Amygdala (tissue), 56 donors: ENCODE measurements around the gene GRK7.
A peak's percentile ranks its signal among the peaks of the same experiment; 100 is the strongest.

Experiments
- DNase-seq, 56 donors: peaks; one replicate each; lab custom pipeline; 2025; lab: John Stamatoyannopoulos, UW

Gene GRK7

DNA sequence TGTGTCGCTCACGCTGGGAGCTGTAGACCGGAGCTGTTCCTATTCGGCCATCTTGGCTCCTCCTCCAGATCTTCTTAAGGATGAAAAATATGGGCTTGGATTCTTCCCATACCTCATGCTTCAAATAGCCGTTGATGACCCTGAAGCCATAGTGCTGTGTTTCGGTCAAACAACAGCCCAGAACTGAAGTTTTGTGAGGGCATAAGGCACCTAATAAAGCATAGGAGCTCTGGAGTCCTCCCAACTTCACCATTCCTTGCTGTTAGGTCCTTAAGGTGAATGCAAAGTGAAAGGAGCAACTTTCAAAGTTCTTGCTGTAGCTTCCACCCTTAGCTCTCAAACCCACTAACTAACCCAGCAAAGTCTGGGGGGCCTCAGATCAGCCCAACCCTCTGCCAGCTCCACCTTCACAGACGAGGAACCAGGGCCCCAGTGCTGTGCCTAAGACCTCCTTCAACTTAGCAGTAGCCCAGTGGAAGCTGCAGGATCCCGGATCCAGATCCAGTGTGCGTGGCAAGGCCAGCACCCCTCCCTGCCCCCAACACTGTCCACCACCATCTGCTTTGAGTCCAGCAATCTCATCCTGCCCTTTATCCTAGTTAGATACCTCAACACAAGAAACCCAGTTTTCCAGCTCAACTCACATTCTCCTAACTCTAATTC, at the start of gene GRK7:
Gene GRK7, plus strand, starts transcription at position 321 of the 663 bp plus-strand sequence. CDS start 14,877 bp downstream, outside the sequence.
- DNase-seq = no peak

- DNase-seq = no peak
Observed at GRCh38 chr3:141714671-141715070, 48.5 kb upstream of the GRK7 start.

DNA sequence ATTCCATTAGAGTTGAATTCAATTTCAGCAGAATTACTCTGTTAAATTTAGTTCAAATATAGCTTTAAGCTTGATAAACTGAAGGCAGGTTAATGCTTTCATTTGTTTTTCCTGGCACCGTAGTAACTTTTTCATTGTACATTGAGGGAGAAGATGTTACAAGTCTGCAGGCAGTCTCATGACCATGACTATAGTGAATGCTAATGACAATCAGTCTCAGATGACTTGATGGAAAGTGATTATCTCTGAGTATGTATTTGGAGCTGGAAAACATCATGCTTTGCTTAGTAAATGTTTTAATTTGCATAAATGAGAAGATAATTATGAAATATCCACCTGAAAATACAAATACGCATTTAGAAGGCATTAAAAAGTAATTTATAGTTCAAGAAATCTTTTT, 41.1 kb upstream of the GRK7 start:
- no peak for DNase-seq

DNA sequence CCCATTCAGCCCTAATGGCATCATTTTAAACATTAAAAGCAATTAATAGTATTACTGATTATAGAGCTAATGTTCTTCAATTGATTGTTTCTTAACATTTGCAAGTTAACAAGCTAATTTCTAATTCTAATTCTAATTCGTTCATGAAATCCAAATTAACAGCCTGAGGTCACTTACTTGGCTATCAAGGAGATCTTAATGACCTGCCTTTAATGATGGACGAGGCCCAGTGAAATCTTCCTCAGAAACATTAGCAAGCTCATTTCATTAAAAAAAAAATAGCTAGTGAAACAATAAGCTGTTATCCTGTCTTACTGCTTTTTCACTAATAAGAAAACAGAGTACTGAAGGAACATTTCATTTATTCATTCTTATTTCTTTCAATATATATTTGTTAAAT, 40.6 kb upstream of the GRK7 start:
- no peak for DNase-seq

- no peak for DNase-seq
Observed at GRCh38 chr3:141723255-141723654, 40.0 kb upstream of the GRK7 start.

DNA sequence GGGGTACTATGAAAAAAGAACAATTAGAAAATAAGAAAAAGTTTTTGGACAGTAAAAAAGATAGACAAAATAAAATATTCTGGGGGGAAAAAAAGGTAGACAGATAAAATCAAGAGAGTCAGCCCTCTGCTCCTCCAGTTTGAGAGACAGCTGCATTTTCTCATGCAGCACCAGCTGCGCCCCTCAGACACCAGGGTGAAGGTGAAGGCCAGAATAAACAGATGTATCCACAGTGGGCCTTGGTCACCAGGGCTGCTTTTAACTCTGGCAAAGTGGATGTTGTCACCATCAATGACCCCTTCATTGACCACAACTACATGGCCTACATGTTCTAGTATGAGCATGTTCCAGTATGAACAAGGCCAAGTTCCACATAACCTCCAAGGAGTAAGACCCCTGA, 39.0 kb upstream of the GRK7 start:
- no peak for DNase-seq

GRCh38 chr3:141725036-141725435, 38.2 kb upstream of the GRK7 start:
- no peak for DNase-seq

GRCh38 chr3:141726483-141726882, 36.7 kb upstream of the GRK7 start:
- no peak for DNase-seq

- DNase-seq = no peak
Observed at GRCh38 chr3:141728355-141728892, 34.8 kb upstream of the GRK7 start.

- no peak for DNase-seq
Observed at GRCh38 chr3:141729240-141729639, 34.0 kb upstream of the GRK7 start.

GRCh38 chr3:141735176-141735575, 28.0 kb upstream of the GRK7 start:
- DNase-seq = no peak

DNA sequence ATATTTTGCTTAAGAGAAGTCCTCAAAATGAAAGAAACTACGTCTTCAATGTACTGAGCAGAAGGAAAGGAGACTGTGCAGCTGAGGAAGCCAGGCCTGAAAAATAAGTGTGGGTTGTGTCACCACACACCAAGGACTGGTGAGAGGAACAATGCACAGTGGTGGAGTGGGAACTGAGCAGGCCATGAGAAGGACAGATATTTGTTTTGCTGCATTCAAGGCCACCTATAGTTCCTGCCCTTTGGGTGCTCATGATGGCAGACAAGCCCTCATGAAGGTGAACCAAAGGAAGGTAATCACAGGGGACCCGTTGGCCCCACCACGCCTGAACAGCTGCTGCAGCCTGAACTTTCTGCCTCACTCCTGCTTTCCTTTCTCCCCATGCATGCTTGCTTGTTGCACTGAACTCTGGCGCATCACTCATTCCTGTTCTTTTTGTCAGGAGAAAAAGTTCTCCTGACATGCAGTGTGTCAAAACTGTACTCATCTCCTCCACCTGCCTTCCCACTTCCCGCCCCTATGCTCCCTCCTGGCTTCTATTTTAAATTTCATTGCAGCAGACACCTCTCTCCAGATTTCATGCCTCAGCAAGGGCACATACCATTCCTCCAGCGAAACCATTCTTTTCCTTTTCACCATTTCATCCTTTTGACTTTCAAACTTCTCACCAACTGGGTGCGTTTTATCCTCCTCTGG, 27.3 kb upstream of the GRK7 start:
- no peak for DNase-seq

GRCh38 chr3:141737093-141737492, 26.1 kb upstream of the GRK7 start:
- DNase-seq = peak in 1 of 56 donors; percentile 7

DNA sequence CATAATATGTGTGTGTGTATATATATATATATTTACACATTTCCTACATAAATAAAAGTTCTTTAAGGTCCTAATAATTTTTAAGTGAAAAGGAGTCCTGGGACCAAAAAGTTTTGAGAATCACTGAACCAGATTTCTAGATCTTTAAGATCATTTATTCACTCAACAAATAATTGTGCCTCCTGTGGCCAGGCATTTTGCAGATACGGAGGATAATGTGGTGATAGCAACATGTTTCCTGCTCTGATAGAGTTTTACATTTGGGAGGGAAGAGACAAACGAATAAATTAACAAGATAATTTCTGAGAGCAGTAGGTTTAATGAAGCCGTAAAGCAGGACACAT, 25.6 kb upstream of the GRK7 start:
- no peak for DNase-seq

DNA sequence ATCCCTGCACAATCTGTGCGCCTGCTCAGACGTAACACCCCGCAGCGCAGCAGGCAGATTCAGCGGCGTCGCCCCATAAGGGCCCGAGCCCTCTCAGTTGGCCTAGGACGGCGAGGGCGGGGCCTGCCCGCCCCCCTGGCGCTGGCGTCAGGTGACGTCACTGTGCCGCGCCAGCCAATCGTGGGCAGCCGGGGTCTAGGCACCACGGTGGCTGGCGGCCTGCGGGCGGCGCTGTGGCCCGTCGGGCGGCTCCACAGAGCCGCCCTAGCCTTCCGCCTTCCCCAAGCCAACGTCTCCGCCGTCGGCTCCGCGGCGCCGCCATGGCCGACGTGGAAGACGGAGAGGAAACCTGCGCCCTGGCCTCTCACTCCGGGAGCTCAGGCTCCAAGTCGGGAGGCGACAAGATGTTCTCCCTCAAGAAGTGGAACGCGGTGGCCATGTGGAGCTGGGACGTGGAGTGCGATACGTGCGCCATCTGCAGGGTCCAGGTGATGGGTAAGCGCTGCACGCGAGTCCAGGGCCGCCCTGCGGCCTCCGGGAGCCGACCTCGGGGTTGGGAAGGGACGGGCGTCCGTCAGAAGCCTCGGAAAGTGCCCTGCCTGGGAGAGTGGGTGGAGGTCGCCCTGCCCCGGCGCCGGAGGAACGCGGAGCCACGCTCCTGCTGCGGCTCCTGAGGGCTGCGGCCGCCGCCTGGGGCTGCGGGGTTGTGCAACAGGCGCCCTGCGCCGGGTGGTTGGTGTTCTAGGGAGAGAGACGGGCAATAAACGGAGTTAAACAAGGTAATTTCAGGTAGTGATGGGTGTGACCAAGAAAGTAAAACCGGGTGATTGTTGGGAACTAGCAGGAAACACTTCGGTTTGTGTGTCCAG, 25.0 kb upstream of the GRK7 start, which contains the start of gene RNF7:
Gene RNF7, plus strand, starts transcription at position 277 of the 869 bp plus-strand sequence. Its CDS starts 44 bp downstream, at position 321.
- peak; percentile 59 to 96 (median 88) for DNase-seq

DNA sequence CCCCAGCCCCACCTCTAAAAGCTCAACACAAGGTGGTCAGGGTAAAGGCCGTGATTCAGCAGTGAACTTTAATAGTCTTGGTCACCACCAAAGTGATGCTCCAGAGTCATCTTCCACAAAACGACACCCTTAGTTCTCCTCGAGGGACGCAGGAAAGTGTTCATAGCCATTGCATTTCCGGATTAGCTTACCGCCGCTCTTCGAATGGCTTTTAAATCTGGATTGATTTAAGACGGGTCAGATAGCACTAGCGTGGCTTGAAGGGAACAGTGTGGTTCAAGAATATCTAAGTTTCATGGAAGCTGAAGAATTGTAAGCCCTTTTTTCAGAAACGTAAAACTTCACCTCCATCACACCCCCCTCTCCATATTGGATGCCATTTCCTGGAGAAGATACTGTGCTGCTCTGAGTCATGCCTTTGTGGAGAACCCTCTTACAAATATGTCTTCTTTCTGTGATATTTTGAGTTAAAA, 24.3 kb upstream of the GRK7 start:
- DNase-seq = peak in 7 of 56 donors; percentile 11 to 39 (median 28)

DNA sequence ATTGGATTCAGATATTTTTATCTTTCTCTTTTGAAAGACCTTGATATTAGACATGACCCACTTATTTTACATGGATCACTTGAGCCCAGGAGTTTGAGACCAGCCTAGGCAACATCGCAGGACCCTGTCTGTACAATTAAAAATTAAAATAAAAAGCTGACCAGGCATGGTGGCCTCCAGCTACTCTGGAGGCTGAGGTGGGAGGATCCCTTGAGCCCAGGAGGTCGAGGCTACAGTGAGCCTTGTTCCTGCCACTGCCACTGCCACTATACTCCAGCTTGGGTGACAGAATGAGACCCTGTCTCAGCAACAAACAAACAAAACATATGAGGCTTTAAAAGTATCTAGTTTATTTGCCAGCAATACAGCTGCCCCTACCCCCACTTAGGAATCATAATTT, 23.5 kb upstream of the GRK7 start:
- DNase-seq = no peak

DNA sequence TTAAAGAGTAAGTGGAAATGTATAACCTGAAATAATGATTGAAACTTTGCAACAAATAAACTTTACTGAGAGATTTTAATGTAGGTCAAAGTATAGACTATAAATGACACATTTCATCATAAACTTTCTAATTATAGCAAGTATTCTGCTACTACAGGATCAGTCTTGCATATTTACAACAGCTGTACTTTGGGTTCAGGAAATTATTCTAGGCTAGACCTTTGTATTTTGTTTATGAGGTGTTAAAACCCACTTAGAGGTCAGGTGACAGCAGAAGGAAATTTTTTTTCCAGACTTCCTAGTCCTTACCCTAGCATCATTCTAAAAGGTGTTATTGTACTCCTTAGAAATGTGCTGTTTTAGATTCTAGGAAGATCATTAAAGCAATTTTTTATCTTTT, 22.9 kb upstream of the GRK7 start:
- DNase-seq = no peak

GRCh38 chr3:141743305-141743704, 19.9 kb upstream of the GRK7 start:
- no peak for DNase-seq

- DNase-seq = peak in 27 of 56 donors; percentile 1 to 62 (median 19)
Observed at GRCh38 chr3:141746962-141747361, 16.2 kb upstream of the GRK7 start.

DNA sequence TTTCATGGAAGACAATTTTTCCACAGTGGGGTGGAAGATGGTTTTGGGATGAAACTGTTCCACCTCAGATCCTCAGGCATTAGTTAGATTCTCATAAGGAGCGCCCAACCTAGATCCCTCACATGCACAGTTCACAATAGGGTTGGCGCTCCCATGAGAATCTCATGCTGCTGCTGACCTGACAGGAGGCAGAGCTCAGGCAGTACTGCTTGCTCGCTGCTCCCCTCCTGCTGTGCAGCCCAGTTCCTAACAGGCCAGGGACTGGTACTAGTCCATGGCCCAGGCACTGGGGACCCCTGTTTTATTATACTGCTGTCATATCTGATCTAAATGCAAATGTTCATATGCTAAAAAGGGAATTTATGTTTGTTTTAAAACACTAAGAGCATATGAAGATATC, 9.8 kb upstream of the GRK7 start:
- no peak for DNase-seq
